Karpas-422 (cell line): Measurements from ENCODE around the gene CEP20. TPM values are rescaled to one million over a fixed set of nuclear protein-coding genes. Genes with fewer than 3 reads are reported as not detected.
"Not testable (repeated sequence)": the region's sequence is repeated elsewhere in the genome, so short reads cannot be mapped to it uniquely, and the experiment has no call there.

ENCODE experiments used
- DNase-seq: peaks from one replicate; pipeline ENCODE4 v3.0.0-alpha.2; 2015
- H2AFZ ChIP-seq: fragments of 200-600 bp; sonication (generic); 2 replicates; pipeline ENCODE4 v1.6.1; 2014; ENCODE audit warnings: antibody characterized with exemption, low read length, mixed read lengths
- H3K27ac ChIP-seq: fragments of 200-600 bp; sonication (generic); 2 replicates; pipeline ENCODE4 v1.5.1; 2014; ENCODE audit warnings: mild to moderate bottlenecking, low read length, moderate library complexity
- H3K27me3 ChIP-seq: fragments of 200-600 bp; sonication (generic); 2 replicates; pipeline ENCODE4 v1.6.1; 2014; ENCODE audit warnings: low read length, mixed read lengths
- H3K36me3 ChIP-seq: fragments of 200-600 bp; sonication (generic); 2 replicates; pipeline ENCODE4 v1.6.1; 2014; ENCODE audit warnings: low read length, mixed read lengths; ENCODE audit not compliant: insufficient read depth
- H3K4me1 ChIP-seq: fragments of 200-600 bp; sonication (generic); 2 replicates; pipeline ENCODE4 v1.6.1; 2014; ENCODE audit warnings: mild to moderate bottlenecking, low read length, mixed read lengths
- H3K4me2 ChIP-seq: fragments of 200-600 bp; sonication (generic); 2 replicates; pipeline ENCODE4 v1.6.1; 2014; ENCODE audit warnings: low read length, low read depth, mild to moderate bottlenecking; ENCODE audit not compliant: poor library complexity, severe bottlenecking
- H3K4me3 ChIP-seq: fragments of 200-600 bp; sonication (generic); 2 replicates; pipeline ENCODE4 v1.5.1; 2014; ENCODE audit warnings: mild to moderate bottlenecking, antibody characterized with exemption, low read length, mixed read lengths
- H3K79me2 ChIP-seq: fragments of 200-600 bp; sonication (generic); 2 replicates; pipeline ENCODE4 v1.6.1; 2014; ENCODE audit warnings: mild to moderate bottlenecking, low read length, mixed read lengths
- H3K9ac ChIP-seq: fragments of 200-600 bp; sonication (generic); 2 replicates; pipeline ENCODE4 v1.6.0; 2014; ENCODE audit warnings: low read length
- H3K9me2 ChIP-seq: fragments of 200-600 bp; sonication (generic), shearing (Covaris generic); replicated peaks from 2 replicates; pipeline ENCODE4 v1.6.0; 2014; ENCODE audit warnings: mild to moderate bottlenecking, low read length, moderate library complexity; ENCODE audit not compliant: insufficient read depth
- H3K9me3 ChIP-seq: fragments of 300-700, 200-600 bp; sonication (generic); 2 replicates; pipeline ENCODE4 v1.6.1; 2014; ENCODE audit warnings: low read length, mixed read lengths
- H4K20me1 ChIP-seq: fragments of 200-600 bp; sonication (generic); 2 replicates; pipeline ENCODE4 v1.6.1; 2014; ENCODE audit warnings: mild to moderate bottlenecking, antibody characterized with exemption, low read length, low read depth; ENCODE audit not compliant: insufficient read depth
- total RNA-seq: library from RNA; depleted of rRNA; stranded (reverse); fragments of >200 nt; shearing (Covaris generic); gene quantifications from 2 replicates; pipeline ENCODE4 v1.2.3, GENCODE V29; 2014; ENCODE audit warnings: low replicate concordance; rRNA removed

Gene CEP20
- total RNA-seq, result 19.6 and 45.3 TPM in 2 replicates

DNA sequence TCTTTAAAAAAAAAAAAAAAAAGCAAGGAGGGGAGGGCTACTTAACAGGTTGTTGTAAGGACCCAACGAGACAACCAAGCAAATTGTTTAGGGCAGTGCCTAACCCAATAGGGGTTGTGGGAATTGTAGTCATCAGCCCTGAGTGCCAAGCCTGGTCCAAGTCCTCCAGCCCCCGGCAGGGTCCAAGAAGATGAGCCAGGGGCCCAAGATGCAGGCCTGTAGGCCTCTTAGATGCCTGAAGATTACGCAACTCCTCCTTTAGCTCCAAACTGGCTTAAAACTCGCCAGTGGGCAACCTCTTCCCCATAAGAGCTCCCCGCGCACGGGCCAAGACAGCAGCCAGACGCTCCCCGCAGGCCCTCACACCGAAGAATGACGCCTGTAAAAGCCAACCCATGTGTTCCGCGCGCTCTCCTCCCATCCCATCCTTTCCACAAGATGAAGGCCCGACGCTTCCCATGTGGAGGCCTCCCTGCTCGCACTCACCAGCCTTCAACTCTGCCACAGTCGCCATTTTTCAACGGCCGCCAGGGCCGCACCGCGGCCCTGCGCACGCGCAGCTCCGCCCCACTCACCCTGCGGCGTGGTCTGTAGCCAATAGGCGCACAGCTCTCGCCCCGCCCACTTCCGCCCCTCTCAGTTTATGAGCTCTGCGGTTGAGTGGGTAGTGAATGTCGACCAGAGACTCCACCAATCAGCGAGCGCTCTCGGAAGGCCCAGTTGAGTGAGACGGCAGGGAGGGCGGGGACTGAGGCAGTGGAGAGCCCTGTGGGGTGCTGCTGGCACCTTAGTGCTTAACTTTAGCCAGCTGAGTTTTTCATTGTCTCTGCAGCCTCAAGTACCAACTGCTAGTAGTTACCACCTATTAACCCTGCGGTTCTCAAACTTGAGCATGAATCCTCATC lies at the start of gene CEP20:
CEP20 (minus strand) TSS at position 532 of the 905 bp plus-strand sequence; CDS start at position 514, 18 bp downstream.
- Histone ChIP-seq H2AFZ (peak within 1 kb of the TSS; percentile 95), H3K36me3 (peaks cover 7% of the 10 kb centered on the region; the same call in 1 of the 2 replicates), H3K79me2 (peaks cover 49% of the 10 kb centered on the region), H3K9ac (peak within 1 kb of the TSS; percentile 95), H3K4me2 (peak within 1 kb of the TSS; percentile 97), H3K9me2 (no peaks in the 10 kb centered on the region), H3K9me3 (no peaks in the 10 kb centered on the region), H3K27ac (peak within 1 kb of the TSS; percentile 70), H3K4me1 (peaks cover 21% of the 10 kb centered on the region), H3K4me3 (peak within 1 kb of the TSS; percentile 100), H4K20me1 (0 out of 2 replicates have a peak, but pooled peaks cover 5% of the 10 kb centered on the region), H3K27me3 (no peaks in the 10 kb centered on the region)
- peak; percentile 100 for DNase-seq

DNA sequence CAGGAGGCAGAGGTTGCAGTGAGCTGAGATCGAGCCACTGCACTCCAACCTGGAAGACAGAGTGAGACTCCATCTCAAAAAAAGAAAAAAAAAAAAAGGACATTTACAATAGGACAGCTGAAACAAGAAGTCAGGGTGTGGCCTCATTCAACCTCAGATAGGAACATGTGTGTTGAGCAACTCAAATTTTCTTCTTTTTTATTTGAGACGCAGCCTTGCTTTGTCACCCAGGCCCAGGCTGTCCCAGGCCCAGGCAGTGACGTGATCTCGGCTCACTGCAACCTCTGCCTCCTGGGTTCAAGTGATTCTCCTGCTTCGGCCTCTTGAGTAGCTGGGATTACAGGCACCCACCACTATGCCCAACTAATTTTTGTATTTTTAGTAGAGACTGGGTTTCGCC lies 48.4 kb upstream of the CEP20 start:
- not testable (repeated sequence) for H3K4me3 ChIP-seq, DNase-seq, H2AFZ ChIP-seq, H3K9ac ChIP-seq, H3K79me2 ChIP-seq, H4K20me1 ChIP-seq, H3K27me3 ChIP-seq, H3K27ac ChIP-seq, H3K36me3 ChIP-seq, H3K9me2 ChIP-seq, H3K9me3 ChIP-seq, H3K4me1 ChIP-seq, H3K4me2 ChIP-seq

DNA sequence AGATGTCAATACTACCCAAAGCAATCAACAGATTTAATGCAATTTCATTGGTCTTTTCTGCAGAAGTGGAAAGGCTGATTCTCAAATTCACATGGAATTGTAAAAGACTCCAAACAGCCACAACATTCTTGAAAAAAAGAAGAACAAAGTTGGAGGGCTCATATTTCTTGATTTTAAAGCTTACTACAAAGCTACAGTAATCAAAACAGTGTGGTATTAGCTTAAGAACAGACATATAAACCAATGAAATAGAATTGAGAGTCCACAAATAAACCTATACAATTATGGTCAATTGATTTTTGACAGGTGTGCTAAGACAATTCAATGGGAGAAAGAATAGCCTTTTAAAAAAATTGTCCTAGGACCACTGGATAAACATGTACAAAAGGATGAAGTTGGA lies 46.6 kb upstream of the CEP20 start:
- no peaks in the 10 kb centered on the region for H3K9me3 ChIP-seq
- H3K9me2 ChIP-seq, result no peaks in the 10 kb centered on the region
- no peak overlapping the region for H3K4me3 ChIP-seq
- H4K20me1 ChIP-seq, result no peaks in the 10 kb centered on the region
- H3K27ac ChIP-seq, result no peak overlapping the region
- H3K9ac ChIP-seq, result no peak overlapping the region
- peaks cover 4% of the 10 kb centered on the region; the same call in 1 of the 2 replicates for H3K27me3 ChIP-seq
- H3K79me2 ChIP-seq, result no peaks in the 10 kb centered on the region
- DNase-seq, result no peak
- H3K4me2 ChIP-seq, result no peak overlapping the region
- no peak overlapping the region for H2AFZ ChIP-seq
- no peaks in the 10 kb centered on the region; the same call in 1 of the 2 replicates for H3K4me1 ChIP-seq
- H3K36me3 ChIP-seq, result no peaks in the 10 kb centered on the region

DNA sequence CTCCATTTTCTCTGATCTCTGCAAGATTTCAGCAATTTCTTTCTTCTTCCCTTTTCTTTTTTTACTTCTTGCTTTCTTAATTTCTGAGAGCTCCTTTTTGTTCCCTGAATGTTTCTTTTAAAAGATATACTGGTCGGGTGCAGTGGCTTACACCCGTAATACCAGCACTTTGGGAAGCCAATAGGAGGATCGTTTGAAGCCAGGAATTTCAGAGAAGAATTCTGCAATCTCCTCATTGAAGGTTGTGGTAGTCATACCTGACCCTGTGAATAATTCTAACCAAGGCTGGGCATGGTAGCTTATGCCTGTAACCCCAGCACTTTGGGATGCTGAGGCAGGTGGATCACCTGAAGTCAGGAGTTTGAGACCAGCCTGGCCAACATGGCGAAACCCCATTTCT lies 45.4 kb upstream of the CEP20 start:
- H3K9ac ChIP-seq, result no peak overlapping the region
- no peaks in the 10 kb centered on the region for H4K20me1 ChIP-seq
- H3K27ac ChIP-seq, result no peak overlapping the region
- no peak overlapping the region for H2AFZ ChIP-seq
- H3K79me2 ChIP-seq, result no peaks in the 10 kb centered on the region
- no peaks in the 10 kb centered on the region for H3K36me3 ChIP-seq
- H3K9me2 ChIP-seq, result no peaks in the 10 kb centered on the region
- H3K4me1 ChIP-seq, result no peaks in the 10 kb centered on the region
- DNase-seq, result no peak
- H3K4me2 ChIP-seq, result no peak overlapping the region
- peaks cover 4% of the 10 kb centered on the region; the same call in 1 of the 2 replicates for H3K27me3 ChIP-seq
- no peaks in the 10 kb centered on the region for H3K9me3 ChIP-seq
- no peak overlapping the region for H3K4me3 ChIP-seq

GRCh38 chr16:15932939-15933338 lies 44.5 kb upstream of the CEP20 start:
- Histone ChIP-seq H3K4me2 (no peak overlapping the region), H2AFZ (no peak overlapping the region), H4K20me1 (no peaks in the 10 kb centered on the region), H3K36me3 (no peaks in the 10 kb centered on the region), H3K4me1 (no peaks in the 10 kb centered on the region), H3K27ac (no peak overlapping the region), H3K27me3 (peaks cover 4% of the 10 kb centered on the region; the same call in 1 of the 2 replicates), H3K9me2 (no peaks in the 10 kb centered on the region), H3K79me2 (no peaks in the 10 kb centered on the region), H3K4me3 (no peak overlapping the region), H3K9me3 (no peaks in the 10 kb centered on the region), H3K9ac (no peak overlapping the region)
- no peak for DNase-seq

DNA sequence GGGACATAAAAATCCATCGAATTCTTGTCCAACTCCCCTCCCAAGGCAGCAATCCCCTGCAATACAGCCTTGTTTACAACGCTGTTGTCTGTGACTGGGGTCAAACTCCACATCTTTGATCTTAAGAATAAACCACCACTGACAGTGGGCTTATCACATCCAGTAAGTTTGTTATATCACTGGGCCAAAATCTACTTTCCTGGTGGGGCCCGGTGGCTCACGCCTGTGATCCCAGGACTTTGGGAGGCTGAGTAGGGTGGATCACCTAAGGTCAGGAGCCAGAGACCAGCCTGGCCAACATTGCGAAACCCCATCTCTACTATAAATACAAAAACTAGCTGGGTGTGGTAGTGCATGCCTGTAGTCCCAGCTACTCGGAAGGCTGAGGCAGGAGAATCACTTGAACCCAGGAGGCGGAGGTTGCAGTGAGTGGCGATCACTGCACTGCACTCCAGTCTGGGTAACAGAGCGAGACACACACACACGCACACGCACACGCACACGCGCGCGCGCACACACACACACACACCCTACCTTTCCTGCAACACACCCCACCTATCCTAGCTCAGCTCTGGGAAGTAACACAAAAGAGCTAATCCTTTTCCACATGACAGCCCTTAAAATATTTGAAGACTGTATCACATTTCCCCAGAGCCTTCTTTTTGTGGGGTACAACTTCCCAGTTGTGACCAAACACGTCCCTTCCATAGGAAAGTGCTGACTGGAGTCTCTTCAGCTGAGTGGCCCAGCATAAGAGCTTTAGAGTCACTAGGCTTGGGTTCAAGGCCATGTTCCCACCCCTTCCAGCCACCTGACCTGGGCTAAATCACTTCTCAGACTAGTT lies 40.1 kb upstream of the CEP20 start:
- Histone ChIP-seq H2AFZ (no peak overlapping the region), H3K4me2 (no peak overlapping the region)
- DNase-seq, result no peak

DNA sequence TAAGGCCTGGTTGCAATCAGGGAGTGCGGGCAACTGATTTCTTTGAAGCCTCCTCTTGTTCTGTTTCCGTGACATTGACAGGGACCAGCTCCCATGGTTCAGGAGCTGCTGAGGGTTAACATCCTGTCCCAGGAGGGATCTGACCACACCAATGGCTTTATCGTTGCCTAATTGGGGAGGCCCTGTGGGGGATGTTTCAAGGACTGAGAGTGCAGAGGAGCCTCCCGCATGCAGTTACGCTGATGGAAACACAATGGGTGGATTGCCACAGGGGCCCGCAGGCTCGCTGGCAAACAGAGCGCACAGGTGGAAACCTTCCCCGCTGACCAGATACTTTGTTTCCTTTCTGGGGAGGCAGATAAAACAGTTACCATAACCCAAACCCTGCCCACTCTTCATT lies 37.2 kb upstream of the CEP20 start:
- H2AFZ ChIP-seq, result no peak overlapping the region
- H3K36me3 ChIP-seq, result no peaks in the 10 kb centered on the region
- no peak overlapping the region for H3K4me2 ChIP-seq

More for the DNA sequence above, 40.1 kb upstream of the CEP20 start:
- H3K79me2 ChIP-seq, result no peaks in the 10 kb centered on the region
- H3K36me3 ChIP-seq, result no peaks in the 10 kb centered on the region
- no peaks in the 10 kb centered on the region for H3K27me3 ChIP-seq
- no peaks in the 10 kb centered on the region for H3K9me3 ChIP-seq
- no peaks in the 10 kb centered on the region for H3K9me2 ChIP-seq
- no peaks in the 10 kb centered on the region for H3K4me1 ChIP-seq
- no peaks in the 10 kb centered on the region for H4K20me1 ChIP-seq
- no peak overlapping the region for H3K4me3 ChIP-seq
- H3K27ac ChIP-seq, result no peak overlapping the region
- H3K9ac ChIP-seq, result no peak overlapping the region

DNA sequence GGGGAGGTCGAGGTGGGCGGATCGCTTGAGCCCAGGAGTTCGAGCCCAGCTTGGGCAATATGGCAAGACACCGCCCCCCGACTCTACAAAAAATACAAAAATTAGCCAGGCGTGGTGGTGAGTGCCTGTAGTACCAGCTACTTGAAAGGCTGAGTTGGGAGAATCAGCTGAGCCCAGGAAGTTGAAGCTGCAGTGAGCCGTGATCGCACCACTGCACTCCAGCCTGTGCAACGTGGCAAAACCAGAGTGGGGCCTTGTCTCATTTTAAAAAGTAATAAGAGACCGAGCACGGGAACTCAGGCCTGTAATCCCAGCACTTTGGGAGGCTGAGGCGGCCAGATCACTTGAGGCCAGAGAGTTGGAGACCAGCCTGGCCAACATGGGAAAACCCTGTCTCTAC lies 36.6 kb upstream of the CEP20 start:
- Histone ChIP-seq H3K4me2 (no peak overlapping the region), H3K9me3 (no peaks in the 10 kb centered on the region), H3K79me2 (no peaks in the 10 kb centered on the region), H3K9ac (no peak overlapping the region), H3K9me2 (no peaks in the 10 kb centered on the region), H4K20me1 (no peaks in the 10 kb centered on the region), H3K27ac (no peak overlapping the region), H3K36me3 (no peaks in the 10 kb centered on the region), H3K4me1 (no peaks in the 10 kb centered on the region), H3K4me3 (no peak overlapping the region), H2AFZ (no peak overlapping the region), H3K27me3 (no peaks in the 10 kb centered on the region)
- DNase-seq, result no peak

More for the DNA sequence above, 37.2 kb upstream of the CEP20 start:
- no peaks in the 10 kb centered on the region for H4K20me1 ChIP-seq
- no peaks in the 10 kb centered on the region for H3K4me1 ChIP-seq
- H3K9me2 ChIP-seq, result no peaks in the 10 kb centered on the region
- H3K79me2 ChIP-seq, result no peaks in the 10 kb centered on the region
- no peak overlapping the region for H3K4me3 ChIP-seq
- no peak for DNase-seq
- no peak overlapping the region for H3K27ac ChIP-seq
- H3K9ac ChIP-seq, result no peak overlapping the region
- H3K27me3 ChIP-seq, result no peaks in the 10 kb centered on the region
- H3K9me3 ChIP-seq, result no peaks in the 10 kb centered on the region
